ENCODE data around the gene SPAG16.
A peak's percentile ranks its signal among the peaks of the same experiment; 100 is the strongest.

The SPAG16 gene

DNA sequence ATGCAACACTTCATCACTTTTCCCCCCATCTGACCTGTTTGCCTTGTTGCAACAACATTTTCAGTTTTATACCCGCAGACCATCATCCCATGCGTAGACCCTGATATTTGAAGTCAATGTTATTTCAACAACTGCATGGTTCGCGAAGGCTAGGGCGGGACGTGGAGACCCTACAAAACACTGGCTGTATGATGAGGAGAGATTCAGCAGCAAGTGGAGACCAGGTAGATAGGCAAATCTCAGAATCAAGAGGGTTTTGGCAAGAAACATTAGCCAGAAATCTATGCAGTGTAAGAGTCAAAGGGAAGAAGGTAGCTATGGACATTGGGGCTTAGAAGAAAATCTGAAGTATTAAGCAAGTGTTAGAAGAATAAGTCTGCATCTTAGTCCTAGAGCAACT is 42.4 kb upstream of the SPAG16 start:
- in situ Hi-C loops (cut with HindIII; ENCODE audit: low sequenced_read_pairs) = no loop called here
- TF ChIP-seq CTCF (IDR thresholded peaks at IDR 0.05; ENCODE audit: low read depth, low read length) = no peak

GRCh38 chr2:213242653-213243052 is 41.6 kb upstream of the SPAG16 start:
- TF ChIP-seq CTCF (IDR thresholded peaks at IDR 0.05; ENCODE audit: low read depth, low read length) = no peak
- H3K4me3 ChIP-seq (ENCODE audit: low read depth, low read length) = no peak overlapping the region
- in situ Hi-C loops (cut with HindIII; ENCODE audit: low sequenced_read_pairs) = no loop called here
- DNase-seq (ENCODE audit: low read depth, low spot score) = no peak

More for the DNA sequence above, 42.4 kb upstream of the SPAG16 start:
- no peak overlapping the region for H3K4me3 ChIP-seq (ENCODE audit: low read depth, low read length)
- no peak for DNase-seq (ENCODE audit: low read depth, low spot score)

DNA sequence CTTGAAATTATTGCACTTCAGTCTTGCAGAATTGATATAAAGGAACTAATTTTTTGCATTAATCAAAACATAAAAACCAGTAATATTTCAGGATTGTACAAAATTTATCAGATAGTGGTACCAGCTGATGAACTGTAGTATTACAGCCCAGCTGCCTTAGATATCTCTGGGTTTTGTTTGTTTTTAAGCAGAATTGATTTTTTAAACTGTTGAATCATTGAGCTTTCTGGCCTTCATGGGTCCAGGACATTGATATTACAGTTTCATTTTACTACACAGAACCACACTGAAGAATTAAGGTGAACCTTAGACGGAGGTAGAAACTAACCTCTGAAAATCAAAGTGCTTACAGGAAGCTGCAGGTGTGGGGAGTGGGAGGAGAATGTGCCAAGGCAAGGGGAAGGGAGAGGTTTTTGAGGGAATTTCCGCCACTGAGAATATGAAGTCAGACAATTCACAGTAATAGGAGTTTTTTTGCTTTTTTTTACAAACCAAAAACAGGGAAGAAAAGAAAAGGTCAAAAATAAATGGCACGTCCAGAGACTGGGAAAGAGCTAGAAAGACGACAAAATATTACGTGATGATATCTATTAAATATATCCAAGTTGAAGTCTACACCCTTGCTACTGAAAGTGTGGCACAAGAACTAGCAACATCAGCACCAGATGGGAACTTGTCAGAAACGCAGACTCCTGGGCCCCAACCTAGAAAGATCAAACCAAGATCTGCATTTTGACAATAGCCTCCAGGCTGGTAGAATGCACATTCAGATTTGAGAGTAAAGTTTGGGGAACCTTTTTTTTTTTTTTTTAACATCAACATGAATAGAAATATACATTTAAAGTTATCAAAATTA is 40.8 kb upstream of the SPAG16 start:
- no peak for TF ChIP-seq CTCF (IDR thresholded peaks at IDR 0.05; ENCODE audit: low read depth, low read length)
- in situ Hi-C loops (cut with HindIII; ENCODE audit: low sequenced_read_pairs) = no loop called here
- no peak overlapping the region for H3K4me3 ChIP-seq (ENCODE audit: low read depth, low read length)
- no peak for DNase-seq (ENCODE audit: low read depth, low spot score)

- DNase-seq (ENCODE audit: low read depth, low spot score) = peak; percentile 59
- peak; percentile 78 for TF ChIP-seq CTCF (IDR thresholded peaks at IDR 0.05; ENCODE audit: low read depth, low read length)
These were observed 37.6 kb upstream of the SPAG16 start for GRCh38 chr2:213246497-213247281.

DNA sequence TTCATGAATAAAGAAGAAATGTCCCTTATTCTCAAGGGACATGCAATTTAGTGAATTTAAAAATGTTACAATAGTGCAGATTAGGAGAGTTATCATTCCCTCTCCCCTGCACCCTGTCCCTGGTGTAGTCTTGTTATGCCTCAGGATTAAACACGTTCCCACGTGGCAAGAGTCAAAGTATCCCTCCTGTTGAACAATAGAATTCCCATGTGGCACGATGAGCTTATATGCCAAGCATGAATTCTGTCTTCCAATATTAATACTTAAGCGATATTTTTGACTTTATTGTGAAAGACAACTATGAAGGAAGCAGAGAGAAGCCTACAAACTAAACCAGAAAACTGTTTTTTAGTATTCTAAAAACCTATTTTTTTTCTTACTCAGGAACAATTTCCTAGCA is 36.7 kb upstream of the SPAG16 start:
- no peak for TF ChIP-seq CTCF (IDR thresholded peaks at IDR 0.05; ENCODE audit: low read depth, low read length)
- H3K4me3 ChIP-seq (ENCODE audit: low read depth, low read length) = no peak overlapping the region
- no peak for DNase-seq (ENCODE audit: low read depth, low spot score)
- in situ Hi-C loops (cut with HindIII; ENCODE audit: low sequenced_read_pairs) = no loop called here

More at GRCh38 chr2:213246497-213247281, 37.6 kb upstream of the SPAG16 start:
- in situ Hi-C loops (cut with HindIII; ENCODE audit: low sequenced_read_pairs) = no loop called here
- H3K4me3 ChIP-seq (ENCODE audit: low read depth, low read length) = no peak overlapping the region

DNA sequence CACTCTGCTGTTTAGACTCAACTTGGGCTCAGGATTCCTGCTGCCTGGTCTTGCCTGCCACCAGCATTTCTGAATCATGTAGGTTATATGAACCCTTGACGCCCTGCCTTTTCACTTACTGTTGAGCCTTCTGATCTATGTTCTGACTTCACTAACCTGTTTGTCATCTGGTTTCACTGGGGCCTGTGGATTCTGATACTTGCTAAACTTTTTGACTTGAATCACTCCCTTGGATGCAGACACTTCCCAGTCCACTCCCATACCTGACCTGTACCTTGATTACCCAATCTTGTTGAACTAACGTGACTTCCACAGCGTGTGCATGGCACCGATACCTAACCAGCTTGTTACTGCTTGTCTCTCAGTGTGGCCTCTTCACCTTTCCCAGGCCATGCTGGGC is 35.6 kb upstream of the SPAG16 start:
- H3K4me3 ChIP-seq (ENCODE audit: low read depth, low read length) = no peak overlapping the region
- DNase-seq (ENCODE audit: low read depth, low spot score) = no peak
- no peak for TF ChIP-seq CTCF (IDR thresholded peaks at IDR 0.05; ENCODE audit: low read depth, low read length)
- in situ Hi-C loops (cut with HindIII; ENCODE audit: low sequenced_read_pairs) = no loop called here
